ENCODE measurements around the gene ARMC2. TPM values are rescaled to one million over a fixed set of nuclear protein-coding genes. Genes with fewer than 3 reads are reported as not detected.
A peak's percentile ranks its signal among the peaks of the same experiment; 100 is the strongest.

Gene ARMC2
- total and polyA plus RNA-seq, 7 donors: 0.56 to 3.7 (median 2.0) TPM

DNA sequence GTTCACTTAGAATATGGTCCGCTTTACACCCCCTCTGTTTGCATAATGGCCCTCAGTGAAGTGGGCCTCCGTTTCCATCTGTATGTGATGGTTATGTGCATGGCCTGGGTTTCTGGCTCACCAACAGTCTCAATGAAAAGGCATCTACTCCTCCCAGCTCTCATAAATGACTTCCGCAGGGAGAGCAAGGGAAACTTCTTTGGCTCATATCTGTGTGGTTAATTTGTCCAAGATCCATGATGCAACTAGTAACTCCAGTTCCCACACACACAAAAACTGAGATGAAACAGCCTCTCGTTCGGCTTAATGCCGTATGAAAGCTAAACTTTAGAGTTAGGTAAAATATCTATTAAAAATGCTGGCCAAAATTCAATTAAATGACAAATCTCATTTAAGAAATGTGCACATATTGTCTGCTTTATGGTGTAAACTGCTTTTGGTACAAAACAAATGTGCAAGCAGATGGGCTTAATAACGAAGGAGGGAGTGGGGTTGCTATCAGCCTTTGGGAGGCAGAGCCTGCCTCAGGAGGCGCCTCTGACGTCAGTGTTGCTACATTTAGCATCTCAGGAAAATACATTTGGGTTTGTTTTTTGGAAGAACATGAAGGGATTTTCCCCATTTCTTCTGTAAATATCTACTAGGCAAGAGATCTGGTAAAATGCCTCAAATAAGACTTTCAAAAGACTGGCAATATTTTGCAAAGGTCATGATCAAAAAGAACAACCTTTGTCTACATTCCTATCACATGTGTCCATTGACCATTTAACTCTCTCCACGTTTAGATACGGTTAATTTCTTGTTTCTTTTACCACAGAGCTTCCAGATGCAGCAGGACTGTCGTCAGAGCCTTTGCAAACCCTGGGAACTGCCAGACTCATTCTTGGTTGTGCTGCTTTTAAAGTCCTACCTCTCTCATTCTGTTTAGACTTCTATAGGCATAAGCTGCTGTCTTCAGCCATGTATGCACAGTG lies 96.8 kb downstream of the ARMC2 start:
- TF ChIP-seq, protein P1, sequence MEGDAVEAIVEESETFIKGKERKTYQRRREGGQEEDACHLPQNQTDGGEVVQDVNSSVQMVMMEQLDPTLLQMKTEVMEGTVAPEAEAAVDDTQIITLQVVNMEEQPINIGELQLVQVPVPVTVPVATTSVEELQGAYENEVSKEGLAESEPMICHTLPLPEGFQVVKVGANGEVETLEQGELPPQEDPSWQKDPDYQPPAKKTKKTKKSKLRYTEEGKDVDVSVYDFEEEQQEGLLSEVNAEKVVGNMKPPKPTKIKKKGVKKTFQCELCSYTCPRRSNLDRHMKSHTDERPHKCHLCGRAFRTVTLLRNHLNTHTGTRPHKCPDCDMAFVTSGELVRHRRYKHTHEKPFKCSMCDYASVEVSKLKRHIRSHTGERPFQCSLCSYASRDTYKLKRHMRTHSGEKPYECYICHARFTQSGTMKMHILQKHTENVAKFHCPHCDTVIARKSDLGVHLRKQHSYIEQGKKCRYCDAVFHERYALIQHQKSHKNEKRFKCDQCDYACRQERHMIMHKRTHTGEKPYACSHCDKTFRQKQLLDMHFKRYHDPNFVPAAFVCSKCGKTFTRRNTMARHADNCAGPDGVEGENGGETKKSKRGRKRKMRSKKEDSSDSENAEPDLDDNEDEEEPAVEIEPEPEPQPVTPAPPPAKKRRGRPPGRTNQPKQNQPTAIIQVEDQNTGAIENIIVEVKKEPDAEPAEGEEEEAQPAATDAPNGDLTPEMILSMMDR (IDR thresholded peaks at IDR 0.05): no peak
- peak overlapping the region; percentile 91 for H3K27ac ChIP-seq
- H3K27me3 ChIP-seq (ENCODE audit: insufficient read depth in 3 of 3, low read length in 2 of 3): no peaks in the 10 kb centered on the region
- peak overlapping the region; percentile 52 for H3K4me3 ChIP-seq
- 10 to 16% (median 11%) methylated on average over 12 of the region's 12 CpGs for WGBS, 3 donors
- ATAC-seq (peak; percentile 38 to 51 (median 44)), DNase-seq (peak; percentile 53 to 68)
- H3K36me3 ChIP-seq (ENCODE audit: insufficient read depth in 1 of 2, low read depth in 1 of 2): no peaks in the 10 kb centered on the region
- no peaks in the 10 kb centered on the region for H3K9me3 ChIP-seq
- intact Hi-C loops (cut with DNase I): loop anchor here (5.0 kb wide), 3 partner anchors 62 to 127 kb away; no protein-coding TSS in a partner anchor
- peaks cover 84% of the 10 kb centered on the region for H3K4me1 ChIP-seq

DNA sequence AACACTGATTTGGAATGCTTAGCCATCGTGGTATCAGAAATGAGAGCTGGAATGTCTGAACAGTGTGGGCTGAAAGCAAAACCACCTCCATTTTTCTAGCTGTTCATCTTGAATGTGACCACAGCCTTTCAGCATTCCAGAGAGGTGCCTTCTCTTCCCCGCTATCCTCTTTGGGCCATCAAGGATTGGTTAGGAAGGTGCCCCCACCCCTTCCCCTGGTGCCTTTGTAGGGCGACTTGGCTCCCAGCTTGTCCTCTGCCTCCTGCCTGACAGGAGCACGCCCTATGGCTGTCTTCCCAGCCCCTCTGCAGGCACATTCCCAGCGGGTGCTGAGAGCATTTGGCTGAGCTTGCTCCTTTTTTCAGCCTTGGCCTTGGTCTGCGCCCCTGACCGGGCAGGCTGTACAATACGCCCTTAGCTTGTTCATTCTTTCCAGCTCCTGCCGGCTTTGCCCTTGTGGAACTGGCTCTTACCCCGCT lies 97.5 kb downstream of the ARMC2 start:
- intact Hi-C loops (cut with DNase I): loop anchor here (5.0 kb wide), 3 partner anchors 62 to 127 kb away; no protein-coding TSS in a partner anchor
- peak overlapping the region; percentile 52 for H3K4me3 ChIP-seq
- peak overlapping the region; percentile 91 for H3K27ac ChIP-seq
- WGBS, 3 donors: 9 to 20% (median 13%) methylated on average over 10 of the region's 10 CpGs
- ATAC-seq: peak; percentile 57 to 72 (median 68)
- H3K27me3 ChIP-seq (ENCODE audit: insufficient read depth in 3 of 3, low read length in 2 of 3): no peaks in the 10 kb centered on the region
- H3K36me3 ChIP-seq (ENCODE audit: insufficient read depth in 1 of 2, low read depth in 1 of 2): no peaks in the 10 kb centered on the region
- TF ChIP-seq, protein P1 (IDR thresholded peaks at IDR 0.05): no peak
- peaks cover 77% of the 10 kb centered on the region for H3K4me1 ChIP-seq
- H3K9me3 ChIP-seq: no peaks in the 10 kb centered on the region
- DNase-seq: peak; percentile 75 to 88

DNA sequence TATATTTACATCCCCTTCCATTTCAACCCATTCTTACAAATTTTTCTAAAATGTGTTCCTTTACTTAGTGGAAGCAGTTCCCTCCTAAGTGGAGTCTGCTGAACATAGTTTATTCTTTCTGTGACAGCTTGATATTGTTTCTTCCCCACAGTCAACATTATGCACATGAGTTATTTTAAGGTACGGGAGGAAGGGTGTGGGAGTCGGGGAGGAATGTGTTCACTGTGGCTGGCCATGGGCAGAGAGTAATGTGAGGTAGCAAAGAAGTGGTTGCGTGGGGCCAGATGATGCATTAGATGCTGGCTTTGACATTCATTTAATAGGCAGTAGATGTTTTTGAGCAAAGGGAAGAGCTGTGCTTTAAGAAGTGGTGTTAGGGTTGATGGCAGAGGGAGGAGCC lies 98.5 kb downstream of the ARMC2 start:
- ATAC-seq: peak in 3 of 4 donors; percentile 35 to 61 (median 55)
- Histone ChIP-seq H3K36me3 (ENCODE audit: insufficient read depth in 1 of 2, low read depth in 1 of 2) (no peaks in the 10 kb centered on the region), H3K9me3 (no peaks in the 10 kb centered on the region), H3K4me1 (peaks cover 75% of the 10 kb centered on the region), H3K4me3 (peak overlapping the region; percentile 52), H3K27me3 (ENCODE audit: insufficient read depth in 3 of 3, low read length in 2 of 3) (no peaks in the 10 kb centered on the region), H3K27ac (peak overlapping the region; percentile 91)
- 8 to 26% (median 17%) methylated on average over 3 of the region's 3 CpGs for WGBS, 3 donors
- no peak for DNase-seq
- intact Hi-C loops (cut with DNase I): loop anchor here (5.0 kb wide), 3 partner anchors 61 to 126 kb away; no protein-coding TSS in a partner anchor
- TF ChIP-seq, protein P1 (IDR thresholded peaks at IDR 0.05): no peak

DNA sequence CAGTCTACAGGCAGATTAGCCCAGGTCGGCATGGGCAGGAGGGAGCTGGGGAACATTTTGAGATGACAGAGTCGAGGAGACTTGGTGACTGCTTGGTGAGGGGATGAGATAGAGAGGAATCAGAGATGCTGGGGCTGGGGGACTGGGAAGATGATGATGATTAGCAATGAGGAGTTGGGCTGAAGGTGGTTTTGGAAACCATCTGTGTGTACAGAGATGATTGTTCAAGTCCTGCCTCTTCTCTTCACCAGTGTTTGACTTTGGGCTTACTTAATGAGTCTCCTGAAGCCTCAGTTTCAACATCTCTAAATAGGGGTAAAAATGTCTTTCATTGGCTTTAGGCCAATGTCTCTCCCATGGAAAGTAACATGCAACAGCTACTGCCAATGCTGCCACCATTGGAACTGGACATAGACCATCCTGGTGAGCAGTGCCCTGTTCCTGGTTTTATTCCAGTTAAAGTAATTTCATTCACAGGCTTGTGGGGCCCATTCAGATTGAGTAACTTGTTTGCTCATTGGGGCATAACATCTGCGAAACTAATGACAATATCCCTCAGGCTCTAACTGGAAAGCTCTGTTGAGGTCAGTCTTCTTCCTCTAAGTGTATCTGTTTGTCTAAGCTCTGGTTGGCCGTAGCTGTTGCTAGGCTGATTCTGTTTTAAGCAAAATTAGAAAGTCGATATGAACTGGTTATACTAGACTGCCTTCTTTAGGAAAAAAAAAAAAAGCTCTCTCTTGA lies 99.1 kb downstream of the ARMC2 start:
- intact Hi-C loops (cut with DNase I): loop anchor here (5.0 kb wide), 3 partner anchors 60 to 125 kb away; no protein-coding TSS in a partner anchor
- ATAC-seq: peak in 3 of 4 donors; percentile 17 to 27 (median 22)

More for the DNA sequence above, 99.1 kb downstream of the ARMC2 start:
- Histone ChIP-seq H3K27me3 (ENCODE audit: insufficient read depth in 3 of 3, low read length in 2 of 3) (no peaks in the 10 kb centered on the region), H3K27ac (peak overlapping the region; percentile 91), H3K9me3 (no peaks in the 10 kb centered on the region), H3K4me1 (peaks cover 74% of the 10 kb centered on the region), H3K36me3 (ENCODE audit: insufficient read depth in 1 of 2, low read depth in 1 of 2) (no peaks in the 10 kb centered on the region), H3K4me3 (no peak overlapping the region)
- TF ChIP-seq, protein P1 (IDR thresholded peaks at IDR 0.05): no peak
- no peak for DNase-seq
- 26 to 31% (median 27%) methylated on average over 5 of the region's 5 CpGs for WGBS, 3 donors
